WTC11 (cell line): ENCODE data around the gene PDGFRB. TPM values are rescaled to one million over a fixed set of nuclear protein-coding genes. Genes with fewer than 3 reads are reported as not detected.

Experiments used
- ATAC-seq: fragments of 200-7000 bp; cut with Tn5 transposase; 2 replicates; pipeline ENCODE4 v1.10.0; 2021; ENCODE audit warnings: mild to moderate bottlenecking, moderate library complexity
- CTCF ChIA-PET: fragments of 300-600 bp; sonication (Branson Sonifier 250); formaldehyde crosslinking; loops from one replicate; lab custom pipeline; 2021; ENCODE audit warnings: antibody characterized with exemption; lab: Charles Lee
- POLR2A ChIA-PET: fragments of 350-600 bp; sonication (Branson Sonifier 250); formaldehyde crosslinking; loops from one replicate; lab custom pipeline; 2021; ENCODE audit warnings: antibody characterized with exemption; lab: Charles Lee
- DNase-seq: peaks from one replicate; pipeline ENCODE4 v3.0.0; 2021; ENCODE audit warnings: low spot score
- H3K27ac Mint-ChIP-seq: 2 replicates; pipeline ENCODE4 v1.8.0; 2021; ENCODE audit warnings: mixed read lengths
- H3K27me3 Mint-ChIP-seq: 2 replicates; pipeline ENCODE4 v1.8.0; 2021; ENCODE audit warnings: low read depth, mild to moderate bottlenecking, moderate library complexity, mixed read lengths
- H3K36me3 Mint-ChIP-seq: 2 replicates; pipeline ENCODE4 v1.8.0; 2021; ENCODE audit warnings: mixed read lengths
- H3K4me1 Mint-ChIP-seq: 2 replicates; pipeline ENCODE4 v1.8.0; 2022; ENCODE audit warnings: mixed read lengths
- H3K4me3 Mint-ChIP-seq: 2 replicates; pipeline ENCODE4 v1.8.0; 2021; ENCODE audit warnings: mild to moderate bottlenecking, moderate library complexity, mixed read lengths
- H3K9me3 Mint-ChIP-seq: 2 replicates; pipeline ENCODE4 v1.8.0; 2021; ENCODE audit warnings: mixed read lengths
- ATF1 ChIP-seq: sonication (generic); formaldehyde crosslinking; IDR thresholded peaks from 2 replicates; pipeline ENCODE4 v1.8.1; 2023; ENCODE audit warnings: mild to moderate bottlenecking, moderate library complexity, missing genetic modification reagents
- CREM ChIP-seq: sonication (generic); formaldehyde crosslinking; IDR thresholded peaks from 2 replicates; pipeline ENCODE4 v1.8.1; 2022; ENCODE audit warnings: mild to moderate bottlenecking, missing genetic modification reagents, moderate library complexity
- E2F4 ChIP-seq: sonication (generic); formaldehyde crosslinking; IDR thresholded peaks from 2 replicates; pipeline ENCODE4 v1.8.1; 2022; ENCODE audit warnings: low read depth, mild to moderate bottlenecking, moderate library complexity, missing genetic modification reagents, borderline replicate concordance
- ERG ChIP-seq: fragments of 250-450 bp; sonication (Bioruptor Pico); IDR thresholded peaks from 2 replicates; pipeline ENCODE4 v1.8.0; 2021; ENCODE audit warnings: mild to moderate bottlenecking
- GTF2I ChIP-seq: fragments of 250-450 bp; sonication (Bioruptor Pico); conservative IDR thresholded peaks from 2 replicates; pipeline ENCODE4 v1.4.0; 2021; ENCODE audit warnings: mild to moderate bottlenecking
- MXD4 ChIP-seq: fragments of 250-450 bp; sonication (Bioruptor Pico); IDR thresholded peaks from 2 replicates; pipeline ENCODE4 v1.8.0; 2021; ENCODE audit warnings: mild to moderate bottlenecking, moderate library complexity, borderline replicate concordance
- NFATC4 ChIP-seq: fragments of 250-450 bp; sonication (Bioruptor Pico); IDR thresholded peaks from 2 replicates; pipeline ENCODE4 v1.9.0; 2021; ENCODE audit warnings: mild to moderate bottlenecking
- NFYB ChIP-seq: sonication (generic); formaldehyde crosslinking; conservative IDR thresholded peaks from 2 replicates; pipeline ENCODE4 v1.8.0; 2022; ENCODE audit warnings: low read depth, missing genetic modification reagents
- SOX15 ChIP-seq: fragments of 250-450 bp; sonication (Bioruptor Pico); IDR thresholded peaks from 2 replicates; pipeline ENCODE4 v1.9.0; 2021; ENCODE audit warnings: mild to moderate bottlenecking
- TP53 ChIP-seq: sonication (generic); formaldehyde crosslinking; IDR thresholded peaks from 2 replicates; pipeline ENCODE4 v1.8.1; 2023; ENCODE audit warnings: mild to moderate bottlenecking, missing genetic modification reagents
- total RNA-seq: library from RNA; stranded (reverse); gene quantifications from 3 replicates; pipeline ENCODE4 v1.2.3, GENCODE V29; 2021
- TF ChIP-seq, protein P1 (sequence below): sonication (generic); formaldehyde crosslinking; conservative IDR thresholded peaks from 2 replicates; pipeline ENCODE4 v1.8.1; 2022; ENCODE audit warnings: mild to moderate bottlenecking, missing genetic modification reagents
- TF ChIP-seq, protein P2 (sequence below): sonication (generic); formaldehyde crosslinking; IDR thresholded peaks from 2 replicates; pipeline ENCODE4 v1.8.1; 2022; ENCODE audit warnings: low read depth, missing genetic modification reagents, borderline replicate concordance
- TF ChIP-seq, protein P3 (sequence below): sonication (generic); formaldehyde crosslinking; IDR thresholded peaks from 2 replicates; pipeline ENCODE4 v1.8.0; 2023; ENCODE audit warnings: missing genetic modification reagents, mild to moderate bottlenecking, borderline replicate concordance
- TF ChIP-seq, protein P4 (sequence below): sonication (generic); formaldehyde crosslinking; IDR thresholded peaks from 2 replicates; pipeline ENCODE4 v1.8.0; 2022; ENCODE audit warnings: missing genetic modification reagents

The PDGFRB gene
- total RNA-seq, 1 experiment from 2014 or later: 5.1 TPM

- H3K27ac Mint-ChIP-seq: no peak overlapping the region
- DNase-seq (no peak), ATAC-seq (no peak)
- no peaks in the 10 kb centered on the region for H3K36me3 Mint-ChIP-seq
- H3K4me3 Mint-ChIP-seq: no peak overlapping the region
- no peak for TF ChIP-seq NFYB (CRISPR knock-in tag)
- no peak for TF ChIP-seq GTF2I (CRISPR knock-in tag)
- TF ChIP-seq, protein P1, sequence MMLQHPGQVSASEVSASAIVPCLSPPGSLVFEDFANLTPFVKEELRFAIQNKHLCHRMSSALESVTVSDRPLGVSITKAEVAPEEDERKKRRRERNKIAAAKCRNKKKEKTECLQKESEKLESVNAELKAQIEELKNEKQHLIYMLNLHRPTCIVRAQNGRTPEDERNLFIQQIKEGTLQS (CRISPR knock-in tag): no peak
- peaks cover 59% of the 10 kb centered on the region for H3K4me1 Mint-ChIP-seq
- ChIA-PET CTCF (interaction anchor here (0.8 to 1.4 kb wide), 3 partner anchors 12 to 76 kb away, joined by 3 read pairs; no protein-coding TSS in a partner anchor), POLR2A (no interaction called here)
- no peaks in the 10 kb centered on the region for H3K9me3 Mint-ChIP-seq
- no peaks in the 10 kb centered on the region; the same call in 1 of the 2 replicates for H3K27me3 Mint-ChIP-seq
These were observed 13.3 kb downstream of the PDGFRB start for GRCh38 chr5:150142185-150142958.

- no peak for DNase-seq
- CTCF ChIA-PET: interaction anchor here (1.0 to 3.7 kb wide), 3 partner anchors 11 to 77 kb away, joined by 3 to 16 read pairs (median 3); no protein-coding TSS in a partner anchor
These were observed 14.0 kb downstream of the PDGFRB start for GRCh38 chr5:150141544-150142184.

More at GRCh38 chr5:150141544-150142184, 14.0 kb downstream of the PDGFRB start:
- no peak overlapping the region for H3K4me3 Mint-ChIP-seq
- TF ChIP-seq, protein P2, sequence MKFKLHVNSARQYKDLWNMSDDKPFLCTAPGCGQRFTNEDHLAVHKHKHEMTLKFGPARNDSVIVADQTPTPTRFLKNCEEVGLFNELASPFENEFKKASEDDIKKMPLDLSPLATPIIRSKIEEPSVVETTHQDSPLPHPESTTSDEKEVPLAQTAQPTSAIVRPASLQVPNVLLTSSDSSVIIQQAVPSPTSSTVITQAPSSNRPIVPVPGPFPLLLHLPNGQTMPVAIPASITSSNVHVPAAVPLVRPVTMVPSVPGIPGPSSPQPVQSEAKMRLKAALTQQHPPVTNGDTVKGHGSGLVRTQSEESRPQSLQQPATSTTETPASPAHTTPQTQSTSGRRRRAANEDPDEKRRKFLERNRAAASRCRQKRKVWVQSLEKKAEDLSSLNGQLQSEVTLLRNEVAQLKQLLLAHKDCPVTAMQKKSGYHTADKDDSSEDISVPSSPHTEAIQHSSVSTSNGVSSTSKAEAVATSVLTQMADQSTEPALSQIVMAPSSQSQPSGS: no peak
- TF ChIP-seq MXD4 (CRISPR knock-in tag): no peak
- no peak for TF ChIP-seq NFATC4 (CRISPR knock-in tag)
- no peak for TF ChIP-seq E2F4 (CRISPR knock-in tag)
- TF ChIP-seq TP53 (CRISPR knock-in tag): no peak
- TF ChIP-seq, protein P3, sequence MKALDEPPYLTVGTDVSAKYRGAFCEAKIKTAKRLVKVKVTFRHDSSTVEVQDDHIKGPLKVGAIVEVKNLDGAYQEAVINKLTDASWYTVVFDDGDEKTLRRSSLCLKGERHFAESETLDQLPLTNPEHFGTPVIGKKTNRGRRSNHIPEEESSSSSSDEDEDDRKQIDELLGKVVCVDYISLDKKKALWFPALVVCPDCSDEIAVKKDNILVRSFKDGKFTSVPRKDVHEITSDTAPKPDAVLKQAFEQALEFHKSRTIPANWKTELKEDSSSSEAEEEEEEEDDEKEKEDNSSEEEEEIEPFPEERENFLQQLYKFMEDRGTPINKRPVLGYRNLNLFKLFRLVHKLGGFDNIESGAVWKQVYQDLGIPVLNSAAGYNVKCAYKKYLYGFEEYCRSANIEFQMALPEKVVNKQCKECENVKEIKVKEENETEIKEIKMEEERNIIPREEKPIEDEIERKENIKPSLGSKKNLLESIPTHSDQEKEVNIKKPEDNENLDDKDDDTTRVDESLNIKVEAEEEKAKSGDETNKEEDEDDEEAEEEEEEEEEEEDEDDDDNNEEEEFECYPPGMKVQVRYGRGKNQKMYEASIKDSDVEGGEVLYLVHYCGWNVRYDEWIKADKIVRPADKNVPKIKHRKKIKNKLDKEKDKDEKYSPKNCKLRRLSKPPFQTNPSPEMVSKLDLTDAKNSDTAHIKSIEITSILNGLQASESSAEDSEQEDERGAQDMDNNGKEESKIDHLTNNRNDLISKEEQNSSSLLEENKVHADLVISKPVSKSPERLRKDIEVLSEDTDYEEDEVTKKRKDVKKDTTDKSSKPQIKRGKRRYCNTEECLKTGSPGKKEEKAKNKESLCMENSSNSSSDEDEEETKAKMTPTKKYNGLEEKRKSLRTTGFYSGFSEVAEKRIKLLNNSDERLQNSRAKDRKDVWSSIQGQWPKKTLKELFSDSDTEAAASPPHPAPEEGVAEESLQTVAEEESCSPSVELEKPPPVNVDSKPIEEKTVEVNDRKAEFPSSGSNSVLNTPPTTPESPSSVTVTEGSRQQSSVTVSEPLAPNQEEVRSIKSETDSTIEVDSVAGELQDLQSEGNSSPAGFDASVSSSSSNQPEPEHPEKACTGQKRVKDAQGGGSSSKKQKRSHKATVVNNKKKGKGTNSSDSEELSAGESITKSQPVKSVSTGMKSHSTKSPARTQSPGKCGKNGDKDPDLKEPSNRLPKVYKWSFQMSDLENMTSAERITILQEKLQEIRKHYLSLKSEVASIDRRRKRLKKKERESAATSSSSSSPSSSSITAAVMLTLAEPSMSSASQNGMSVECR (CRISPR knock-in tag): no peak
- no peak for TF ChIP-seq ERG (CRISPR knock-in tag)
- no peak for TF ChIP-seq CREM (CRISPR knock-in tag)
- no peak for TF ChIP-seq SOX15 (CRISPR knock-in tag)
- TF ChIP-seq, protein P4, sequence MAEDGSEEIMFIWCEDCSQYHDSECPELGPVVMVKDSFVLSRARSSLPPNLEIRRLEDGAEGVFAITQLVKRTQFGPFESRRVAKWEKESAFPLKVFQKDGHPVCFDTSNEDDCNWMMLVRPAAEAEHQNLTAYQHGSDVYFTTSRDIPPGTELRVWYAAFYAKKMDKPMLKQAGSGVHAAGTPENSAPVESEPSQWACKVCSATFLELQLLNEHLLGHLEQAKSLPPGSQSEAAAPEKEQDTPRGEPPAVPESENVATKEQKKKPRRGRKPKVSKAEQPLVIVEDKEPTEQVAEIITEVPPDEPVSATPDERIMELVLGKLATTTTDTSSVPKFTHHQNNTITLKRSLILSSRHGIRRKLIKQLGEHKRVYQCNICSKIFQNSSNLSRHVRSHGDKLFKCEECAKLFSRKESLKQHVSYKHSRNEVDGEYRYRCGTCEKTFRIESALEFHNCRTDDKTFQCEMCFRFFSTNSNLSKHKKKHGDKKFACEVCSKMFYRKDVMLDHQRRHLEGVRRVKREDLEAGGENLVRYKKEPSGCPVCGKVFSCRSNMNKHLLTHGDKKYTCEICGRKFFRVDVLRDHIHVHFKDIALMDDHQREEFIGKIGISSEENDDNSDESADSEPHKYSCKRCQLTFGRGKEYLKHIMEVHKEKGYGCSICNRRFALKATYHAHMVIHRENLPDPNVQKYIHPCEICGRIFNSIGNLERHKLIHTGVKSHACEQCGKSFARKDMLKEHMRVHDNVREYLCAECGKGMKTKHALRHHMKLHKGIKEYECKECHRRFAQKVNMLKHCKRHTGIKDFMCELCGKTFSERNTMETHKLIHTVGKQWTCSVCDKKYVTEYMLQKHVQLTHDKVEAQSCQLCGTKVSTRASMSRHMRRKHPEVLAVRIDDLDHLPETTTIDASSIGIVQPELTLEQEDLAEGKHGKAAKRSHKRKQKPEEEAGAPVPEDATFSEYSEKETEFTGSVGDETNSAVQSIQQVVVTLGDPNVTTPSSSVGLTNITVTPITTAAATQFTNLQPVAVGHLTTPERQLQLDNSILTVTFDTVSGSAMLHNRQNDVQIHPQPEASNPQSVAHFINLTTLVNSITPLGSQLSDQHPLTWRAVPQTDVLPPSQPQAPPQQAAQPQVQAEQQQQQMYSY (CRISPR knock-in tag): no peak
- no peak for TF ChIP-seq ATF1 (CRISPR knock-in tag)
- H3K9me3 Mint-ChIP-seq: no peaks in the 10 kb centered on the region
- peaks cover 65% of the 10 kb centered on the region for H3K4me1 Mint-ChIP-seq
- POLR2A ChIA-PET: interaction anchor here (1.0 kb wide), 1 partner anchor 32 kb away, joined by 3 read pairs; no protein-coding TSS in a partner anchor
- H3K27me3 Mint-ChIP-seq: no peaks in the 10 kb centered on the region; the same call in 1 of the 2 replicates
- H3K27ac Mint-ChIP-seq: peak overlapping the region; percentile 9; the same call in 1 of the 2 replicates
- H3K36me3 Mint-ChIP-seq: no peaks in the 10 kb centered on the region
- ATAC-seq: peak; percentile 8
